Neuronal stem cell (in vitro differentiated cells): ENCODE measurements around the gene C5.

Source experiments
- DNase-seq: peaks from one replicate; pipeline ENCODE4 v3.0.0-alpha.2; 2013; ENCODE audit warnings: low spot score
- H2AFZ ChIP-seq: one replicate; pipeline ENCODE4 v1.6.1; 2013; ENCODE audit warnings: mild to moderate bottlenecking, low read length, inconsistent platforms
- H2AK5ac ChIP-seq: 2 replicates; pipeline ENCODE4 v1.6.1; 2013; ENCODE audit warnings: low read depth, mild to moderate bottlenecking, inconsistent platforms, low read length, moderate library complexity, mixed read lengths
- H2BK120ac ChIP-seq: 2 replicates; pipeline ENCODE4 v1.6.1; 2013; ENCODE audit warnings: low read depth, mild to moderate bottlenecking, inconsistent platforms, low read length, moderate library complexity, mixed read lengths
- H2BK12ac ChIP-seq: one replicate; pipeline ENCODE4 v1.6.1; 2013; ENCODE audit warnings: low read length, inconsistent platforms
- H2BK15ac ChIP-seq: 2 replicates; pipeline ENCODE4 v1.6.1; 2013; ENCODE audit warnings: mild to moderate bottlenecking, low read length, inconsistent platforms, mixed read lengths
- H2BK5ac ChIP-seq: one replicate; pipeline ENCODE4 v1.6.1; 2013; ENCODE audit warnings: inconsistent platforms, mild to moderate bottlenecking, low read length, moderate library complexity
- H3K14ac ChIP-seq: one replicate; pipeline ENCODE4 v1.6.1; 2013; ENCODE audit warnings: low read length, inconsistent platforms
- H3K18ac ChIP-seq: 2 replicates; pipeline ENCODE4 v1.6.1; 2013; ENCODE audit warnings: low read length, inconsistent platforms
- H3K23ac ChIP-seq: 2 replicates; pipeline ENCODE4 v1.6.1; 2013; ENCODE audit warnings: low read depth, mild to moderate bottlenecking, mixed read lengths, low read length, inconsistent platforms; ENCODE audit not compliant: poor library complexity
- H3K27ac ChIP-seq: replicated peaks from 3 replicates; pipeline ENCODE4 v1.5.1; 2013; ENCODE audit warnings: low read length, inconsistent platforms
- H3K27me3 ChIP-seq, 3 experiments: 2 replicates each; pipeline ENCODE4 v1.6.1; 2013; ENCODE audit warnings: low read length in 3 of 3, mild to moderate bottlenecking in 2 of 3, inconsistent platforms in 1 of 3, low read depth in 1 of 3, mixed read lengths in 1 of 3, moderate library complexity in 1 of 3; ENCODE audit not compliant: control insufficient read depth in 3 of 3, insufficient read depth in 3 of 3
- H3K36me3 ChIP-seq, 2 donors: replicated peaks in 1 of 2; 2 replicates each; pipeline ENCODE4 v1.6.1; 2013; ENCODE audit warnings: low read length in 2 of 2; ENCODE audit not compliant: control insufficient read depth in 2 of 2, insufficient read depth in 2 of 2
- H3K4ac ChIP-seq: 2 replicates; pipeline ENCODE4 v1.6.1; 2013; ENCODE audit warnings: inconsistent platforms, mild to moderate bottlenecking, low read length, moderate library complexity
- H3K4me1 ChIP-seq, 2 donors: 1 replicate in 1 of 2; 2 replicates in 1 of 2; pipeline ENCODE4 v1.6.1; 2013; ENCODE audit warnings: low read length in 2 of 2, low read depth in 1 of 2; ENCODE audit not compliant: control insufficient read depth in 2 of 2, insufficient read depth in 1 of 2
- H3K4me2 ChIP-seq: one replicate; pipeline ENCODE4 v1.6.1; 2013; ENCODE audit warnings: mild to moderate bottlenecking, low read length, inconsistent platforms; ENCODE audit not compliant: insufficient read depth, poor library complexity, severe bottlenecking
- H3K4me3 ChIP-seq, 2 donors: 2 replicates each; pipeline ENCODE4 v1.5.1; 2013; ENCODE audit warnings: low read length in 2 of 2, mild to moderate bottlenecking in 2 of 2, inconsistent platforms in 1 of 2, moderate library complexity in 1 of 2
- H3K79me1 ChIP-seq: one replicate; pipeline ENCODE4 v1.6.1; 2013; ENCODE audit warnings: low read depth, mild to moderate bottlenecking, inconsistent platforms, low read length, moderate library complexity
- H3K9ac ChIP-seq: one replicate; pipeline ENCODE4 v1.6.1; 2013; ENCODE audit warnings: mild to moderate bottlenecking, low read depth, low read length, inconsistent platforms; ENCODE audit not compliant: poor library complexity
- H3K9me3 ChIP-seq, 2 donors: replicated peaks in 1 of 2; 2 replicates each; pipeline versions ENCODE3 to v1.6.1; 2013; ENCODE audit warnings: low read length in 2 of 2, mild to moderate bottlenecking in 2 of 2, inconsistent platforms in 1 of 2, low read depth in 1 of 2, mixed read lengths in 1 of 2, moderate library complexity in 1 of 2; ENCODE audit not compliant: control insufficient read depth in 2 of 2, insufficient read depth in 1 of 2
- H4K8ac ChIP-seq: one replicate; pipeline ENCODE4 v1.6.1; 2013; ENCODE audit warnings: low read depth, mild to moderate bottlenecking, inconsistent platforms, low read length, moderate library complexity
- H4K91ac ChIP-seq: one replicate; pipeline ENCODE4 v1.6.1; 2013; ENCODE audit warnings: low read length, low read depth, mild to moderate bottlenecking, inconsistent platforms; ENCODE audit not compliant: poor library complexity
- WGBS, 2 donors: extraction: QIAGEN DNeasy Blood & Tissue Kit; methylation state at CpG; one replicate each; pipeline ENCODE4 v1.1.7; 2013; ENCODE audit warnings: missing lambda C conversion rate in 2 of 2, mixed read lengths in 1 of 2; ENCODE audit not compliant: insufficient read length in 2 of 2, insufficient replicate concordance in 1 of 2; ENCODE audit errors: extremely low coverage in 2 of 2; 5-methylcytosine and 5-hydroxymethylcytosine counted together

Gene C5

GRCh38 chr9:120921661-120922181 is 128.4 kb downstream of the C5 start:
- H2BK15ac ChIP-seq, result no peak overlapping the region
- no peak overlapping the region for H3K4me3 ChIP-seq
- H3K9me3 ChIP-seq, result no peaks in the 10 kb centered on the region
- H2BK5ac ChIP-seq, result no peak overlapping the region
- DNase-seq, result no peak
- peak overlapping the region; percentile 72 for H2AFZ ChIP-seq
- H3K4me2 ChIP-seq, result no peak overlapping the region
- no peak overlapping the region for H2AK5ac ChIP-seq
- no peak overlapping the region for H2BK12ac ChIP-seq
- H3K9ac ChIP-seq, result no peak overlapping the region
- no peak overlapping the region for H3K4ac ChIP-seq
- H3K14ac ChIP-seq, result no peak overlapping the region
- H3K27ac ChIP-seq, result no peak overlapping the region
- H3K79me1 ChIP-seq, result no peaks in the 10 kb centered on the region
- peaks cover 0 to 2% (median 0%) of the 10 kb centered on the region in 3 experiments for H3K27me3 ChIP-seq
- H3K4me1 ChIP-seq, result peaks cover 12 to 25% of the 10 kb centered on the region in 2 donors
- no CpG with 5 or more reads among the region's 8 CpGs for WGBS, 2 donors
- no peak overlapping the region for H4K91ac ChIP-seq
- no peak overlapping the region for H3K23ac ChIP-seq
- no peaks in the 10 kb centered on the region for H3K36me3 ChIP-seq
- no peak overlapping the region for H2BK120ac ChIP-seq
- no peak overlapping the region for H4K8ac ChIP-seq
- H3K18ac ChIP-seq, result no peak overlapping the region

GRCh38 chr9:120920806-120921178 is 129.3 kb downstream of the C5 start:
- Histone ChIP-seq H3K4me2 (no peak overlapping the region), H3K23ac (no peak overlapping the region), H3K36me3 (no peaks in the 10 kb centered on the region), H4K91ac (no peak overlapping the region), H3K18ac (no peak overlapping the region), H3K4ac (no peak overlapping the region), H3K9me3 (no peaks in the 10 kb centered on the region), H3K79me1 (no peaks in the 10 kb centered on the region), H3K4me1 (peaks cover 12 to 21% of the 10 kb centered on the region in 2 donors), H3K27ac (no peak overlapping the region), H2BK120ac (no peak overlapping the region), H3K14ac (peak overlapping the region; percentile 2), H2BK5ac (no peak overlapping the region), H3K9ac (no peak overlapping the region), H2AFZ (peak overlapping the region; percentile 15), H2AK5ac (no peak overlapping the region), H3K4me3 (no peak overlapping the region), H4K8ac (no peak overlapping the region), H2BK12ac (no peak overlapping the region), H3K27me3 (no peaks in the 10 kb centered on the region), H2BK15ac (no peak overlapping the region)
- DNase-seq, result no peak
- WGBS, 2 donors, result no CpG with 5 or more reads among the region's 3 CpGs

- Histone ChIP-seq H3K4me1 (peaks cover 12 to 21% of the 10 kb centered on the region in 2 donors), H3K79me1 (no peaks in the 10 kb centered on the region), H2BK120ac (no peak overlapping the region), H3K4ac (no peak overlapping the region), H3K18ac (no peak overlapping the region), H3K36me3 (no peaks in the 10 kb centered on the region), H3K23ac (no peak overlapping the region), H3K14ac (no peak overlapping the region), H2BK12ac (no peak overlapping the region), H3K4me2 (no peak overlapping the region), H3K9me3 (no peaks in the 10 kb centered on the region), H4K8ac (no peak overlapping the region), H2BK5ac (no peak overlapping the region), H3K27me3 (no peaks in the 10 kb centered on the region), H2BK15ac (no peak overlapping the region), H2AFZ (peak overlapping the region; percentile 31), H4K91ac (no peak overlapping the region), H3K9ac (peak overlapping the region; percentile 2), H2AK5ac (no peak overlapping the region), H3K4me3 (no peak overlapping the region), H3K27ac (no peak overlapping the region)
- no peak for DNase-seq
- WGBS, 2 donors, result no CpG with 5 or more reads among the region's 6 CpGs
Measured at GRCh38 chr9:120919843-120920805, 130.0 kb downstream of the C5 start.
